ENCODE data around the gene PLA2G4F. TPM values are rescaled to one million over a fixed set of nuclear protein-coding genes. Genes with fewer than 3 reads are reported as not detected.

Gene PLA2G4F
- total RNA-seq, 1 donor from 2014 or later, result 1.6 TPM

GRCh38 chr15:42090370-42090769 is 66.1 kb downstream of the PLA2G4F start:
- no peaks in the 10 kb centered on the region for H3K36me3 ChIP-seq (ENCODE audit: control insufficient read depth, insufficient read depth, low read length)
- H3K27me3 ChIP-seq (ENCODE audit: control insufficient read depth, insufficient read depth, low read length), result no peaks in the 10 kb centered on the region
- no peak for FAIRE-seq
- no peak for TF ChIP-seq CTCF (IDR thresholded peaks at IDR 0.05; ENCODE audit: insufficient read depth, low read length, severe bottlenecking)
- DNase-seq (ENCODE audit: low read depth), result no peak
- H3K4me3 ChIP-seq (ENCODE audit: low read depth, low read length), result no peak overlapping the region

DNA sequence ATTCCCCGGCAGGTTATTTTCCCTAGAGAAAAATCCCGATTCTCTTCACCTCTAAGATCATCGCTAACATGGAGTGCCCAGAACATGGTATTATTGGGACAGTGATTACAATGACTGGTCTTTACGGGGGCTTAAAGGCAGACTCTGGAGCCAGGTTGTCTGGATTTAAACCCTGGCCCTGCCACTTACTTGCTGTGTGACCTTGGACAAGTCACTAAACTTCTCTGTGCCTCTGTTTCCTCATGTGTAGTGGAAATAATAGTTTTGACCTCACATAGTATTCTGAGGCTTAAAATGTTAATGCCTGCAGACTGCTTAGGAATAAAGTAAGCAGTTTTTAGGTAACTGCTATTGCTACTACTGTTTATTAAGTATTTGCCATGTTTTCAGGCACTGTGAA is 66.5 kb downstream of the PLA2G4F start:
- DNase-seq (ENCODE audit: low read depth), result no peak
- no peak for FAIRE-seq
- no peak for TF ChIP-seq CTCF (IDR thresholded peaks at IDR 0.05; ENCODE audit: insufficient read depth, low read length, severe bottlenecking)

More for the DNA sequence above, 66.5 kb downstream of the PLA2G4F start:
- no peaks in the 10 kb centered on the region for H3K36me3 ChIP-seq (ENCODE audit: control insufficient read depth, insufficient read depth, low read length)
- no peaks in the 10 kb centered on the region for H3K27me3 ChIP-seq (ENCODE audit: control insufficient read depth, insufficient read depth, low read length)
- no peak overlapping the region for H3K4me3 ChIP-seq (ENCODE audit: low read depth, low read length)

Other genes starting within 250 kb of the PLA2G4F start
- 21.1 and 28.3 TPM in 2 replicates for gene EHD4, start 184.1 kb downstream of the PLA2G4F start, total RNA-seq
- under 0.01 and 1.4 TPM in 2 replicates for gene PLA2G4E, start 135.6 kb downstream of the PLA2G4F start, total RNA-seq
- under 0.01 TPM in 2 replicates for gene PLA2G4D, start 62.1 kb downstream of the PLA2G4F start, total RNA-seq
- 22.6 and 34.9 TPM in 2 replicates for gene VPS39, start 51.7 kb upstream of the PLA2G4F start, total RNA-seq
- 13.2 and 14.1 TPM in 2 replicates for gene GANC, start 116.6 kb upstream of the PLA2G4F start, total RNA-seq
- gene TMEM87A, start 116.8 kb upstream of the PLA2G4F start, total RNA-seq, result 153 and 156 TPM in 2 replicates
- 2.1 and 3.2 TPM in 2 replicates for gene CAPN3, start 202.9 kb upstream of the PLA2G4F start, total RNA-seq

Data from bronchial epithelial cell (primary cell).